Endothelial cell of umbilical vein (primary cell): ENCODE measurements around the gene CNPY1.

ENCODE experiments used
- EZH2 ChIP-seq: IDR thresholded peaks from 2 replicates; pipeline ENCODE4 v1.6.1; 2012; ENCODE audit warnings: borderline replicate concordance, low read depth, mild to moderate bottlenecking, moderate library complexity, low read length, inconsistent platforms; ENCODE audit not compliant: severe bottlenecking
- FOS ChIP-seq: IDR thresholded peaks from 2 replicates; pipeline ENCODE4 v1.6.1; 2011; ENCODE audit warnings: mild to moderate bottlenecking, low read length, moderate library complexity, borderline replicate concordance; ENCODE audit not compliant: insufficient read depth
- GATA2 ChIP-seq: IDR thresholded peaks from 2 replicates; pipeline ENCODE4 v1.7.0; 2011; ENCODE audit warnings: low read depth, mild to moderate bottlenecking, moderate library complexity, mixed read lengths, low read length; ENCODE audit not compliant: insufficient read length, insufficient read depth
- JUN ChIP-seq: IDR thresholded peaks from 2 replicates; pipeline ENCODE4 v1.6.1; 2011; ENCODE audit warnings: borderline replicate concordance, low read depth; ENCODE audit not compliant: insufficient read length, insufficient read depth
- MYC ChIP-seq: IDR thresholded peaks from one replicate; pipeline ENCODE4 v1.6.1; 2011; ENCODE audit warnings: mild to moderate bottlenecking, low read depth, low read length
- POLR2A ChIP-seq: IDR thresholded peaks from 2 replicates; pipeline ENCODE4 v1.6.1; 2012; ENCODE audit warnings: low read depth, mild to moderate bottlenecking, control low read depth, low read length
- POLR2AphosphoS5 ChIP-seq: IDR thresholded peaks from 2 replicates; pipeline ENCODE4 v1.6.1; 2012; ENCODE audit warnings: low read depth, mild to moderate bottlenecking, control low read depth, low read length, moderate library complexity; ENCODE audit not compliant: insufficient read depth
- TF ChIP-seq, protein P1 (sequence below), 2 donors: IDR thresholded peaks; 1 replicate in 1 of 2; 2 replicates in 1 of 2; pipeline ENCODE4 v1.5.1; 2011; ENCODE audit warnings: low read length in 2 of 2, mild to moderate bottlenecking in 2 of 2, moderate library complexity in 2 of 2, control low read depth in 1 of 2, inconsistent platforms in 1 of 2, low read depth in 1 of 2; ENCODE audit not compliant: insufficient read depth in 1 of 2; ENCODE audit errors: extremely low read depth in 1 of 2
- TF ChIP-seq, protein P2 (sequence below): IDR thresholded peaks from 2 replicates; pipeline ENCODE4 v1.6.1; 2011; ENCODE audit not compliant: insufficient read depth, insufficient read length

DNA sequence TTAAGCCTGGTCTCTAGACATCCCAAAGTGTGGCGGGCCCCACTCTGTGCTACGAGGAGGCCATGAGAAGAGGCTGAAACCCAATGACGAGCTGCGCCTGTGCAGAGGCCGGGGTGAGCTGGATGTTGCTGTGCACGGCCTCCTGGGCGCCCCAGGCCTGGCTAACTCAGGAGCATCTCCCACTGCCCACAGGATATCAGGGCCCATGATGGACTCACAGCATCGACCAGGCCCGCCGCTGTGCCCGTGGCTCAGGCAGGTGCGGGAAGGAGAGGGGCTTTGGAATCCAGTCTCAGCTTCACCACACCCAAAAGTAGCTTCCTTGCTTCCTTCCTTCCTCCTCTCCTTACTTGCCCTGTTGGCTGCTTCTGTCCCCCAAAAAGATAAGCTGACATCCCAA is 4.6 kb upstream of the CNPY1 start:
- TF ChIP-seq MYC (no peak), POLR2AphosphoS5 (no peak), POLR2A (no peak), GATA2 (no peak), EZH2 (no peak), JUN (no peak), FOS (no peak)
- TF ChIP-seq, protein P1, sequence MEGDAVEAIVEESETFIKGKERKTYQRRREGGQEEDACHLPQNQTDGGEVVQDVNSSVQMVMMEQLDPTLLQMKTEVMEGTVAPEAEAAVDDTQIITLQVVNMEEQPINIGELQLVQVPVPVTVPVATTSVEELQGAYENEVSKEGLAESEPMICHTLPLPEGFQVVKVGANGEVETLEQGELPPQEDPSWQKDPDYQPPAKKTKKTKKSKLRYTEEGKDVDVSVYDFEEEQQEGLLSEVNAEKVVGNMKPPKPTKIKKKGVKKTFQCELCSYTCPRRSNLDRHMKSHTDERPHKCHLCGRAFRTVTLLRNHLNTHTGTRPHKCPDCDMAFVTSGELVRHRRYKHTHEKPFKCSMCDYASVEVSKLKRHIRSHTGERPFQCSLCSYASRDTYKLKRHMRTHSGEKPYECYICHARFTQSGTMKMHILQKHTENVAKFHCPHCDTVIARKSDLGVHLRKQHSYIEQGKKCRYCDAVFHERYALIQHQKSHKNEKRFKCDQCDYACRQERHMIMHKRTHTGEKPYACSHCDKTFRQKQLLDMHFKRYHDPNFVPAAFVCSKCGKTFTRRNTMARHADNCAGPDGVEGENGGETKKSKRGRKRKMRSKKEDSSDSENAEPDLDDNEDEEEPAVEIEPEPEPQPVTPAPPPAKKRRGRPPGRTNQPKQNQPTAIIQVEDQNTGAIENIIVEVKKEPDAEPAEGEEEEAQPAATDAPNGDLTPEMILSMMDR (IDR thresholded peaks at IDR 0.05; ENCODE audit: extremely low read depth in 1 of 2, insufficient read depth in 1 of 2, low read depth in 1 of 2, low read length in 2 of 2): no peak
- TF ChIP-seq, protein P2, sequence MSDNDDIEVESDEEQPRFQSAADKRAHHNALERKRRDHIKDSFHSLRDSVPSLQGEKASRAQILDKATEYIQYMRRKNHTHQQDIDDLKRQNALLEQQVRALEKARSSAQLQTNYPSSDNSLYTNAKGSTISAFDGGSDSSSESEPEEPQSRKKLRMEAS: no peak
